Hippocampal formation (tissue), 2 donors: ENCODE data around the gene CREBZF.

Source experiments
- DNase-seq, 2 donors: peaks; one replicate each; lab custom pipeline; 2025; lab: John Stamatoyannopoulos, UW

The CREBZF gene, protein sequence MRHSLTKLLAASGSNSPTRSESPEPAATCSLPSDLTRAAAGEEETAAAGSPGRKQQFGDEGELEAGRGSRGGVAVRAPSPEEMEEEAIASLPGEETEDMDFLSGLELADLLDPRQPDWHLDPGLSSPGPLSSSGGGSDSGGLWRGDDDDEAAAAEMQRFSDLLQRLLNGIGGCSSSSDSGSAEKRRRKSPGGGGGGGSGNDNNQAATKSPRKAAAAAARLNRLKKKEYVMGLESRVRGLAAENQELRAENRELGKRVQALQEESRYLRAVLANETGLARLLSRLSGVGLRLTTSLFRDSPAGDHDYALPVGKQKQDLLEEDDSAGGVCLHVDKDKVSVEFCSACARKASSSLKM

DNA sequence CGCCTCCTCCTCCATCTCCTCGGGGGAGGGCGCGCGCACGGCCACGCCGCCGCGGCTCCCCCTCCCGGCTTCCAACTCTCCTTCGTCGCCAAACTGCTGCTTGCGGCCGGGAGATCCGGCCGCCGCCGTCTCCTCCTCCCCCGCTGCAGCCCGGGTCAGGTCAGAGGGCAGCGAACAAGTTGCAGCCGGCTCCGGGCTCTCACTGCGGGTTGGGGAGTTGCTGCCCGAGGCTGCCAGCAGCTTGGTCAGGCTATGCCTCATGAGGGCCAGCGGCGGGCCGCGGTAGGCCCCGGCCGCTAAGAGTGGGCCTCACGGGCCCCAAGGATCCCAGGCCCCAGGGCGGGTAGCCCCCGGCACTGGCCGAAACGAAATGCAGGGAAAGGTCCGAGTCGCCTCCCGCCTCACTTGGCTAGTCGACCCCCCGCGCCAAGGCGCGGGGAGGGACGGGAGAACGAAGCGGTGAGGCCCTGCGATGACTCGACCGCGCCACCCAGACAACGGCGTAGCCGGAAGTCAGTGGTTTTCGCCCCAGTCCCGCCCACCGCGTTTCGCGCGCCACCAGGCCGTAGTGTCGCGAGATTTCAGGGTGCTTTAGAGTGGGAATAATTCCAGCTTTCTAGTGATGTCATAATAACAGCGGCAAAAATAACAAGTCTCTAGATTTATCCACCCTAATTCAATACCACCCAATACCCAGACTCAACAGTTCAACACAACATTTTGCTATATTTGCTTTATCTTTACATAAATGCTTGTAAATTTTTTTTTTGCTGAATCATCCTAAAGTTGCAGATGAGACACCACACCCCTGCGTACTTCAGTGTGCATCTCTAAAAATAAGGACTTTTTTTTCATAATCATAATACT is at the start of gene CREBZF:
CREBZF (minus strand) TSS at position 515 of the 867 bp plus-strand sequence; CDS start at position 261, 254 bp downstream.
- DNase-seq, result peak; percentile 88 to 95

- DNase-seq, result no peak
Measured at GRCh38 chr11:85712953-85713352, 48.0 kb upstream of the CREBZF start.

DNA sequence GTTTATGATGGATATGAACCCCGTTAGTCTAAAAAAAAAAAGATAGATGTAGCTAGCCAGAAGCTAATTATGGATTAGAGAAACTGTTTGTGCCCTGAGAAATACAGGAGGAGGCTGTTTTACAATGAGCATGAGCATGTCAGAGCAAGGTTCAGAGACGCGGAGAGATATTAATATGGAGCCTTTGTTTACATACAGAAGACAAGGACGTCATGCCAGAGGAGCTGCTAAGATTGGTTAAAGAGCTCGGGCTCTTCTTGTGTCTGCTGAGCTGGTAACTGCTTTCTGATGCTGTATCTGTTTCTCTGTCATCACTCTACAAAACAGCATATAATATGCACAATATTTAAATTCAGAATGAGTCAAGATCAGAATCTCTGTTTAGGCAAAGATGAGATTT is 46.0 kb upstream of the CREBZF start:
- no peak for DNase-seq

DNA sequence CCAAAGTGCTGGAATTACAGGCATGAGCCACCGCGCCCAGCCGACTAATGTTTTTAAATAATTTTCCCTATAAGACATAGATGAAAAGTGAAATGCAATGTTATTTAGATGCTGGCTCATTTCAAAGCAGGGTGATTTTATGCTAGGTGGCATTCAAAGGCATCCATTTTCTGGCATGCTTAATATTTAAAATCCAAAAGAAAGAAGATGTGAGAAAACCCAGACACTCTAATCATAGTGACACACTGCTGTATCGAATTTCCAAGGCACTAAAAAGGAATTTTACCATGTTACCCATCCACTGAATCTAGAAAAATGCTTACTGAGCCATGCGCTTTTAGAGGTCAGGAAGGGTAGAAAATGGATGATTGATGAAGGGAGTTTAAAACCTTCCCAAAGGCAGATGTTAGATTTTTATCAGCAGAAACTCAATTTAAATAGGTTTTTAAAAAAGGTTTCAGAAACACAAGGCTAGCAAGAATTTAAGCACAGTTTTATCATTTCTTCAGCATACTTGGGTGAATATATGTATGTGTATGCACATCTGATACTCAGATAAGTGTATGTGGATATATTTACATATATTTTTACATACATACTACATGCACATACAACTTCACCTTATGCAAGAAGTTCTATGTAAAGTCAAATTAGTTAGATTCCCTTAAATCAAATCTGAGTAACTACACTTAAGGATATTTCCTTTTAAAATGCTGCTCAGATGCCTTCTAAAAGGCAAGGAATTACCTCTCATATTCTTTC is 45.2 kb upstream of the CREBZF start:
- DNase-seq, result no peak

DNA sequence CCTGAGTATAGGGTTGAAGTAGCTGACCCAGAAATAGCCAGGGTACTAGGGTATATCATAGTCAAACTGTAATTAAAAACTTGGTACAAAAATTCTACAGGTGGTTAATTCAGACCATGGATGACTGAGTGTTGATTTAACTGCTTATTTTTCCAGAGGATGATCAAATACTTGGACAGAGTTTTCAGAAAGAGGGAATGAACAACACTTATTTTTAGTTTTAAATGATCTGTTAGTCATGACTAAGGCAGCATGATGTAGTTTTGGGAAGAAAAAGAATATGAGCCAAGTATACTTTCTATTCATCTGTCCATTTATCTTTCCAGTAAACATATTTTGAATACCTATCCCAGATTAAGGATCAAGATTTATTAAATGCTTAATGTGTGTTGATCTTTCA is 40.9 kb upstream of the CREBZF start:
- no peak for DNase-seq

GRCh38 chr11:85704967-85705366 is 40.0 kb upstream of the CREBZF start:
- DNase-seq, result no peak

DNA sequence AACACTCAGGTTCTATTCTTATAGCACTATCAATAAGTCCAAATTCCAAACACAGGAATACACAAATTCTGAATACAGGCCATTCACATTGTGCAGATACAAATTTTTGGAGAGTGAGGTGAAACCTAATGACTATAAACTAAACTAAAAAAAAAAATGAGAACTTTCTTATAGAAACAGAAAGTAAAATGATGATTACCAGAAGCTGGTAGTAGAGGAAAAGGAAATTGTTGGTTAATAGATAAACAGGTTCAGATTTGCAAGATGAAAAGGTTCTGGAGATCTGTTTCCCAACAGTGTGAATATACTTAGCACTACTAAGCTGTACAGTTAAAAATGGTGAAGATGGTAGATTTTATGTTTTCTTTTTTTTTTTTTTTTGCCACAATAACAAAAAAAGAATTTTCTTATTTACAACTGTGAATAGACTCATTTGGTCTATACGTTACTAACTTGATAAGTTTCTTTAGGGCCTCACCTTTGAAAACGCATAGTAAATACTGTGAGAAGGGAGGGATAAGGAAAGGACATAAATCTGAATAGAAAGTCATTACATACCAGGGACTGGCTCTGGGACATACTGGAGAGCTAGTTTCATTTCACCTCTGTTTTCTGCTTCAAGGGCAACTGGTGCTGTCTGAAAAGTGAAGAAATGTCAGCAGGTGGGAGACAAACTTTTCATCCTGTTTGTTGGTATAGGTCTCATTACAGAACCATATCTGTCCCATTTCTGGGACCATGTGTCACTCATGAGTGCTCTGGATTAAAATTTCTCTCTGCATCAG is 35.2 kb upstream of the CREBZF start:
- no peak for DNase-seq

GRCh38 chr11:85698195-85698594 is 33.3 kb upstream of the CREBZF start:
- DNase-seq, result no peak

DNA sequence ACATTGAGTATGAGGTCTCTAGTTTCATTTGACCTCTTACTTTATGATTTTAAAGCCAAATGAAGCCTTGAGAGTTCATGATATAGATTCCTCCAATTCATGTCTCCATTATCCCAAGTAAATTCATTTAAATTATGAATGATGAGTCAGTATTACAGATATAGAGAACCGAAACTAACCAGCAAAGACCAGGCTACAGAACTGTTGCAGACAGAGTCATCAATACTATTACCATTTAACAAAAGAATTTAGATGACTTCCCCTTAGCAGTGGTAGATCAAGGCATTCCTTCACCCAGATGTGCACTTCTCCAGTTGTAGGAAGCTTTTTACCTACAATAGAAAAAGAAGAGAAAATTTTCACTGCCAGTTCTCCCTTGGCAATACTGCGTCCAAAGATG is 32.8 kb upstream of the CREBZF start:
- no peak for DNase-seq

DNA sequence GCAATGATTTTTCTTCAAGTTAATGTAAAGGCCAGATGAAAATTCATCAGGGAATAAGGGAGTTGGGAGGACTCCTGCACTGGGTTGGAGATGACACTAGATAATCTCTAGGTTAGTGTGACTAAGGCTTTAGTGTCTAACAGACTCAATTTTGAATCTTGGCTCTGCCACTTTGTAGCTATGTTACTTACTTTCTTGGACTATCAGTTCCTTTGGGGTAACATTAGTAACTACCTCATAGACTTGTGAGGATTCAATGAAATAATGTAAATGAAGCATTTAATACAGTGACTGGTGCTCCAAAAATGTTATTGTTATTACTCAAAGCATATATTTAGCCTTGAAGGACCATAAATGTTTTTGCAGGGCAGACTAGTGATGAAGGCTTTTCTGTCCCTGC is 30.6 kb upstream of the CREBZF start:
- DNase-seq, result no peak

DNA sequence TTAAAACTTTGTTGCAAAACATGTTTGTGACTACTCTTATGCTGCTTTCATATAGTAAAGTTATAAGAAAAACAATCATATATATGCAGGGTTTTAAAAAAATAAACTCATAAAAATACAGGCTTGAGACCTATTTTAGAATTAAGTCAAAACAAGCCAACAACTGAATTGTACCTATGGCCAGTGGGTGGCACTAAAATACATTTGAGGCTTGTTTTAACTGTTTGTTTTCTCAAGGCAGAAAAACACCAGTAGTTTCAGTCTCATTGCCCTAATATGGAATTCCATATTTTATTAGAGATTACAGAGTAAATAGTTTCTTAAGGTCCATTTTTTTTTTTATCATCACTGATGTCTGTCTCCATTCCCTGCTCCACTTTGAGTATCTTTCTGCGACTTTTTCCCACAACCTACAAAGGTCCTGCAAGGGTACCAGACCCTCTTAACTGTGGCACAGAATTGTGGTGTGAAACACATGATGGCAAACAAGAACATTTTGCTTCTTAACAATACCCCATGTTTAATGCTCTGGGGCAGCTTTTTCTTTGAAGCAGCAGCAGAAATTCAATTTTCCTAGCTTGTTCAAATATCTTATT is 29.6 kb upstream of the CREBZF start:
- DNase-seq, result peak in 1 of 2 donors; percentile 39

- DNase-seq, result peak; percentile 64 to 85
Measured at GRCh38 chr11:85685820-85686459, 21.0 kb upstream of the CREBZF start, which contains the start of gene CCDC89. Gene CCDC89 (minus strand): TSS chr11:85686195. CDS start chr11:85686130, 65 bp downstream.

GRCh38 chr11:85685125-85685819 is 20.3 kb upstream of the CREBZF start:
- no peak for DNase-seq

DNA sequence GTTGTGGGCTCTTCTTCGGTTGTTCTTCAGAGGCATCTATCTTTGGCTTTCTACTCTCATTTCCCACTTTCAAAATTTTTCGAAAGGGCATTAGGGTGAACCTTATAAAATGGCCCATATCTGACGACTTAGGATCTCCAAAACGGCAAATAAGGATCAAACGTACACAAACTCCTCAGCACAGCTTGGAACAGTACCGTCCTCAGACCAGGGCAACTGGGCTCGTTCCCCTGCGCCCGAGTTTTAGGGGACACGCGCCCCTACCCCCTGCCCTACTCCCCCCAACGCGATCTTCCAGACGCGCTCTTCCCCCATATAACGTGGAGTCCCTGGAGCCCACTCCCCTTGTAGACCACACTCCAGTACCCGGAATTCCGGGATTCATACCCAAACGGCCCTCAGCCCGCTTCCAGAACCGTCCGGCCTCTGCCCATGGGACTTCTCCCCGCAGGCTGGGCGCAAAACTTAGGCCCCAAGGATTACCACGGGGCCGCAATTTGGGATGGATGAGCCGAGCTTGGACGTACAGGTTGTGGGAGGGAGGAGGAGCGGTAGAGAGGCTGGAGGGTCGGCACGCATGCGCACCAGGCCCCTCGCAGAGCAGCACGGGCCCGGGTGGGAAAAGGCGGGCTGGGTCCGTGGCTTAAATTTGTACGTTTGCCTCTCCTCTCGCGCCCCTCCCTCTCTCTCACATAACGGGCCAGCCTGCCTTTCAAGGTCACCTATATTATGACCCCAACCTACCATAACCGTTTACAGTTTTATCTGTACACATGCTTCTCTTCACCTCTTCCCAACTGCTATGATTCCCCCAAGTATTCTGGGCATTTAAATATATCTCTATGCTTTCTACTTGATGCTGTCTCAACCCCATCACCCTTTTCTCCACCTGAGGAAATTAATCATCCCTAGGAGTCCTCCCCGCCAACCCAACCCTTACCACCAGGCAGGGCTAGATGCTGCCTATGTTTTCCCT is 17.7 kb upstream of the CREBZF start:
- peak in 1 of 2 donors; percentile 71 for DNase-seq

DNA sequence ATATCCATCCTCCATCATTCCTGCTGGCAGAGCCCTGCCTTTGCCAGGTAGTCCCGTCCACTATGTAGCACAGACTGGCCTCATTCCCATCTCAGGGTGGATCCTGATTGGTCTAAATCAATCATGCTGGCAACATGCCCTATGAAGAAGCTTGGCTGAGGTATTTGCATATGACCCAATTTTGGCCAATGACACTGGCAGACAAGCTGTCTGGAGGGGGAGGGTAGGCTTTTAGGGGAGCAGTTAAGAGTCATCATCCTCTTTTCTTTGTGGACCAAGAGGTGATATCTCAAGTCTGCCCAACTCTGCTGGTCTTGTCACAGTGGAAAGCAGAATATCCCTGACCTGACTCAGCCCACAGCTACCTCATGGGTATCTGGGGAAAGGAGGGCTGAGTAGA is 16.0 kb upstream of the CREBZF start:
- DNase-seq, result no peak

GRCh38 chr11:85679576-85679975 is 14.6 kb upstream of the CREBZF start:
- DNase-seq, result no peak

GRCh38 chr11:85673393-85673792 is 8.5 kb upstream of the CREBZF start:
- no peak for DNase-seq

DNA sequence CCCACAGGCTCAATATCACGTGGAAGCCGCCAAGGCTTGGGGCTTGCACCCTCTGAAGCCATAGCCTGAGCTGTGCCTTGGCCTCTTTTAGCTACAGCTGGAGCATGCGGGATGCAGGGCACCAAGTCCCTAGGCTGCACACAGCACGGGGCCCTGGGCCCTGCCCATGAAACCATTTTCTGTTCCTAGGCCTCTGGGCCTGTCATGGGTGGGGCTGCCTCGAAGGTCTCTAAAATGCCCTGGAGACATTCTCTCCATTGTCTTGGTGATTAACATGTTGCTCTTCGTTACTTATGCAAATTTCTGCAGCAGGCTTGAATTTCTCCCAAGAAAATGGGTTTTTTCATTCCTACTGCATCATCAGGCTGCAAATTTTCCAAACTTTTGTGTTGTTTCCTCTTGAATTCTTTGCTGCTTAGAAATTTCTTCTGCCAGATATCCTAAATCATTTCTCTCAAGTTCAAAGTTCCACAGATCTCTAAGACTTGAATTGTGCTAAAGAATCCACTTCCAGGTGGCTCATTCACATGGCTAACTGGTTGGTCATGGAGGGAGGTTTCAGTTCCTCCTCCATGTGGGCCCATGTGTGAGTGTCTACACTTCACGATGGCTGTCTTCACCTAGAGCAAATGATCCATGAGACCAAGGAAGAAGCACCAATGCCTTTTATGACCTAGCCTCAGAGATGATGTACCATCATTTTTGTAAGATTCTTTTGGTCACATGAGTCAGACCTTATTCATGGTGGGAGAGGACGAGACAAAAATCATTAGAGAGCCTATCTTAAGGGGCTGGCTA is 7.4 kb upstream of the CREBZF start:
- DNase-seq, result no peak
